Tibial nerve (tissue), 4 donors: ENCODE measurements around the gene APOC3. TPM values are rescaled to one million over a fixed set of nuclear protein-coding genes. Genes with fewer than 3 reads are reported as not detected.

ENCODE experiments used
- DNase-seq, 2 donors: peaks; one replicate each; pipeline ENCODE4 v3.0.0-alpha.2; 2019; ENCODE audit warnings: low spot score in 2 of 2
- H3K27ac ChIP-seq, 4 donors: fragments of 200-600 bp; sonication (generic) in 3 of 4; one replicate each; pipeline ENCODE4 v1.5.1; 2017 to 2019; ENCODE audit warnings: mild to moderate bottlenecking in 1 of 4
- H3K27me3 ChIP-seq, 2 donors: fragments of 200-600 bp; sonication (generic) in 1 of 2; one replicate each; pipeline versions ENCODE4 v1.5.1 to v1.6.0; 2017 to 2019
- H3K36me3 ChIP-seq, 3 donors: fragments of 200-600 bp; sonication (generic); one replicate each; pipeline ENCODE4 v1.5.1; 2018 to 2019
- H3K4me1 ChIP-seq, 4 donors: fragments of 200-600 bp; sonication (generic) in 3 of 4; one replicate each; pipeline ENCODE4 v1.5.1; 2017 to 2019
- H3K4me3 ChIP-seq, 4 donors: fragments of 200-600 bp; sonication (generic) in 3 of 4; one replicate each; pipeline ENCODE4 v1.5.1; 2017 to 2019; ENCODE audit warnings: mild to moderate bottlenecking in 1 of 4, moderate library complexity in 1 of 4
- H3K9me3 ChIP-seq, 4 donors: fragments of 200-600 bp; sonication (generic) in 3 of 4; one replicate each; pipeline ENCODE4 v1.5.1; 2017 to 2019
- EP300 ChIP-seq, 2 donors: sonication (generic); formaldehyde crosslinking; IDR thresholded peaks; one replicate each; pipeline ENCODE4 v1.6.1; 2017; ENCODE audit warnings: antibody characterized with exemption in 2 of 2, mild to moderate bottlenecking in 1 of 2
- POLR2A ChIP-seq, 2 donors: fragments of 450-650 bp; IDR thresholded peaks; one replicate each; pipeline ENCODE4 v1.6.1; 2017; ENCODE audit warnings: antibody characterized with exemption in 2 of 2, mild to moderate bottlenecking in 2 of 2, moderate library complexity in 2 of 2
- WGBS, 2 donors: methylation state at CpG; one replicate each; pipeline ENCODE4 v1.1.5; 2018; 5-methylcytosine and 5-hydroxymethylcytosine counted together
- total RNA-seq, 4 donors: library from RNA; depleted of rRNA; stranded (reverse); fragments of >200 nt; gene quantifications; one replicate each; pipeline ENCODE4 v1.1.0, GENCODE V29; 2016
- TF ChIP-seq, protein P1 (sequence below), 5 experiments: fragments of 200-600 bp in 3 of 5; fragments of 450-650 bp in 2 of 5; sonication (generic) in 3 of 5; IDR thresholded peaks; one replicate each; pipeline ENCODE4 v1.5.1; 2016 to 2019; ENCODE audit warnings: antibody characterized with exemption in 5 of 5, mild to moderate bottlenecking in 3 of 5, moderate library complexity in 2 of 5

APOC3 gene
- total RNA-seq, 4 donors from 2014 or later = not detected

DNA sequence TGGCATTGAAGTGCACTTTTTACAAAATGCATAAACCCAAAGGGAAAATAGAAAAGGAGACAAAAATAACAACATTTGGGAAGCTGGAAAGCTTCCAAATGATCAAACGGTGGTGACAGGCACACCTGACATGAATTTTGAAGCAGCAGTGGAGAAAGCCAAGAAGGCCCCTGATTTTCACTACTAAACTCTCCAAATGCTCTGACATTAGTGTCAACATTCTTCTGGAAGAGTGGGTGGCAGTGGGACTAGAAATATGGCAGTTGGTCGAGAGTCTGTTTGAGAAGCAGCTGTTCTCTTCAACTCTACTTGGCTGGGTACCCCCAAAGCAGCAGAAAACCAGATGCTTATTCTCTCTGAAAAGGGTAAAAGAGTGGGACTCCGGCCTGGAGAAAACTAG, 25.7 kb upstream of the APOC3 start:
- WGBS, 2 donors = 52 to 61% methylated on average over 3 of the region's 3 CpGs
- Histone ChIP-seq H3K27me3 (no peaks in the 10 kb centered on the region), H3K36me3 (no peaks in the 10 kb centered on the region), H3K4me1 (no peaks in the 10 kb centered on the region), H3K4me3 (no peak overlapping the region), H3K27ac (no peak overlapping the region), H3K9me3 (no peaks in the 10 kb centered on the region)
- DNase-seq = no peak
- TF ChIP-seq, protein P1, sequence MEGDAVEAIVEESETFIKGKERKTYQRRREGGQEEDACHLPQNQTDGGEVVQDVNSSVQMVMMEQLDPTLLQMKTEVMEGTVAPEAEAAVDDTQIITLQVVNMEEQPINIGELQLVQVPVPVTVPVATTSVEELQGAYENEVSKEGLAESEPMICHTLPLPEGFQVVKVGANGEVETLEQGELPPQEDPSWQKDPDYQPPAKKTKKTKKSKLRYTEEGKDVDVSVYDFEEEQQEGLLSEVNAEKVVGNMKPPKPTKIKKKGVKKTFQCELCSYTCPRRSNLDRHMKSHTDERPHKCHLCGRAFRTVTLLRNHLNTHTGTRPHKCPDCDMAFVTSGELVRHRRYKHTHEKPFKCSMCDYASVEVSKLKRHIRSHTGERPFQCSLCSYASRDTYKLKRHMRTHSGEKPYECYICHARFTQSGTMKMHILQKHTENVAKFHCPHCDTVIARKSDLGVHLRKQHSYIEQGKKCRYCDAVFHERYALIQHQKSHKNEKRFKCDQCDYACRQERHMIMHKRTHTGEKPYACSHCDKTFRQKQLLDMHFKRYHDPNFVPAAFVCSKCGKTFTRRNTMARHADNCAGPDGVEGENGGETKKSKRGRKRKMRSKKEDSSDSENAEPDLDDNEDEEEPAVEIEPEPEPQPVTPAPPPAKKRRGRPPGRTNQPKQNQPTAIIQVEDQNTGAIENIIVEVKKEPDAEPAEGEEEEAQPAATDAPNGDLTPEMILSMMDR (IDR thresholded peaks at IDR 0.05) = no peak
- TF ChIP-seq POLR2A (IDR thresholded peaks at IDR 0.05) (no peak), EP300 (IDR thresholded peaks at IDR 0.05) (no peak)

DNA sequence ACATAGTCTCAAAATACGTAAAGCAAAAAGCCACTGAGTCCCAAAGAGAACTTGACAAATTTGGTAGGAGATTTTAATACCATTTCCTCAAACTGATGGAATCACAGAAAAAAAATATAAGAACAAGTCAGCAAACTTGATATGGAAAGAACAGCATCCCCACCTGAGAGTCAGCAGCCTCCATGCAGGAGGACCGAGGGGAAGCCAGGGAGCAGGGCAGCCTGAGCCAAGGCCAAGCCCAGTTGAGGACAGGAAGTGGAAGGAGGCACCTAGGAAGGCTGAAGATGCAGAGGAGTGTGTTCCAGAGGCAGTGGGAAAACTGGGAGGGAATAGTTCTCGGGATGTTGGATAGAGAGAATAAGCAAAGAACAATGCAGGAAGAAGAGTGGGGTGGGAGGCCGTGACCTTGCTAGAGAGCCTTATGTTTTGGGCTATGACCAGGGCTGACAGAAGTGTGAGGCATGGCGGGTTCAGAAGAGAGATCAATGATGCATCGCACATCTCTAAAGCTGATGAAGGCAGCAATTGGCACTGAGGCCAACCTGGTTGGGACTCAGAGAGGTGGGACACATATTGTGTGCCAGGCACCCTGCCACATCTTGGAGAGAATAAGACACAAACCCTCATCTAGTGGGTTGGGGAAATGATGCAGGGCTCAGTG, 22.0 kb upstream of the APOC3 start:
- TF ChIP-seq POLR2A (IDR thresholded peaks at IDR 0.05) (no peak), EP300 (IDR thresholded peaks at IDR 0.05) (no peak)
- TF ChIP-seq, protein P1 (IDR thresholded peaks at IDR 0.05) = no peak
- 85 to 91% methylated on average over 6 of the region's 6 CpGs for WGBS, 2 donors
- DNase-seq = no peak

DNA sequence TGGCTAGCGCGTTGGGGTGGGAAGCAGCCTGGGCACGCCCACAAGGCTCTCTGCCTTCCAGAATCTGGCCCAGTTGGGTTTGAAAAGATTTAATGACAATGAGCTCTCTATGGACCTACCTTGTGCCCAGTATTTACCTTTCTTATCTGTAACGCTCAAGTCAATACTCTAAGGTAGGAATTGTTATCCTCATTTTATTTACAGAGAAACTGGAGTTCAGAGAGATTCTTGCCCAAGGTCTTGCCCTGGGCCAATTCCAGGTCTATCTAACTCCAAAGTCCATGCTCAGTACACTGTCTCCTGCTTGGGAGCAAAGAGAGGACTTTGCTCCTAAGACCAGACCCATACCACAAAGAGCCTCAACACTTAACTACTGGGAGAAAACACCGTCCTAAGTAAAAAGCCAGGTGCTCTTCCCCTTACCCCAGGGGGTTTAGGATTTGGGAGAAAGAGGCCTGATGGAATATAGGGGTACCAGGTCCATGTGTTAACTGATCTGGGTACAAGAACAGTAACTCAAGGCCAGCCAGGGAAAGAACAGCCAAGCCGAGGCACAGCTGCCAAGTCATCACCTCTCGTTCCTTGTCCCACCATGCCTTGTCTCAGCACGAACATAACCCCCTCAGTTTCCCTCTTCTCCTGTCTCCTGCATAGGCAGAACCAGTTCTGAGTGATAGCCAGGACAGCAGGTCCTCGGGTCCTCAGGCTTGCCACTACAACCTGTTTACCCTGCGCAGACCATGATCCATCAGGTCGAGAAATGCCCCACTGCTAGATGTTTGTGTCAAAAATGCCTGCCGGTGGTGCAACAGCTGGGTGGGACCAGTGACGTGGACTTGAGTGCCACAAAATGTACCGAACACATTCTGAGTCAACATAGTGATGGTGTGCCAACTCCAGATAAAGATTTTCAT, 21.2 kb upstream of the APOC3 start:
- no peak overlapping the region for H3K27ac ChIP-seq
- no peaks in the 10 kb centered on the region for H3K4me1 ChIP-seq
- no peak for DNase-seq
- TF ChIP-seq POLR2A (IDR thresholded peaks at IDR 0.05) (no peak), EP300 (IDR thresholded peaks at IDR 0.05) (no peak)
- TF ChIP-seq, protein P1 (IDR thresholded peaks at IDR 0.05) = no peak
- no peaks in the 10 kb centered on the region for H3K9me3 ChIP-seq
- H3K27me3 ChIP-seq = no peaks in the 10 kb centered on the region
- no peaks in the 10 kb centered on the region for H3K36me3 ChIP-seq
- no peak overlapping the region for H3K4me3 ChIP-seq
- 79 to 82% methylated on average over 14 of the region's 14 CpGs for WGBS, 2 donors

More for the DNA sequence above, 22.0 kb upstream of the APOC3 start:
- Histone ChIP-seq H3K27ac (no peak overlapping the region), H3K4me3 (no peak overlapping the region), H3K36me3 (no peaks in the 10 kb centered on the region), H3K9me3 (no peaks in the 10 kb centered on the region), H3K4me1 (no peaks in the 10 kb centered on the region), H3K27me3 (no peaks in the 10 kb centered on the region)

DNA sequence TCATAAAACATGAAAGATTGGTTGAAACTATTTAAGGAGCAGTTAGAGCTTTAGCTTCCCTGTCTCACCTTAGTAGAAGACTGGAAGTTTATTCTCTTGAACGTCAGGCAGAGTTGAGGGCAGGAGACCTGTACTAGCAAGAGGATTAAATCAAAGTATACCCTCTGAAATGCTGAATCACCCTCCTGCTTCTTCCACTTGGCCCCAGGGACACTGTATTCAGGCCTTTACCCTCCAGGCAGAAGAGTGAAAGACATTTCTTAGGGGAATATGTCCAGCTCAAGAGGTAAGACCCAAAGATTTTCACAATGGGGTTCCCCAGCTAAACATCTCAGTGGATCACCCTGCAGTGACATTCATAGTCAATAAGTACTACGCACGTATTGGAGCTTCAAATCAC, 18.5 kb upstream of the APOC3 start:
- 77 to 78% methylated on average over 3 of the region's 3 CpGs for WGBS, 2 donors
- DNase-seq = no peak
- Histone ChIP-seq H3K27me3 (no peaks in the 10 kb centered on the region), H3K36me3 (no peaks in the 10 kb centered on the region), H3K4me1 (no peaks in the 10 kb centered on the region), H3K9me3 (no peaks in the 10 kb centered on the region), H3K27ac (no peak overlapping the region), H3K4me3 (no peak overlapping the region)
- TF ChIP-seq, protein P1 (IDR thresholded peaks at IDR 0.05) = no peak
- TF ChIP-seq EP300 (IDR thresholded peaks at IDR 0.05) = no peak
- TF ChIP-seq POLR2A (IDR thresholded peaks at IDR 0.05) = no peak

DNA sequence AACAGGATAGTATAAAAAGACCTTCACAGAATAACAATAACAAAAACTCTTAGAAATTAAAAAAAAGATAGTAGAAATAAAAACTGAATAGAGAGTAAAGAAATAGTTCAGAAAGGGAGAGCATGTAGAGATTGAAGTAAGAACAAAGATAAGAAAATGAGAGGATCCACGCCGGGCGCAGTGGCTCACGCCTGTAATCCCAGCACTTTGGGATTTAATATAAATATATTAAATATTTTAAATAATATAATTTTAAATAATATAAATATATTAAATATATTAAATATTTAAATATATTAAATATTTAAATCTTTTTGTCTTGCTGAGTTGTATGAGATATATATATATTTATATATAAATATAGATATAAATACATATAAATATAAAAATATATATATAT, 17.6 kb upstream of the APOC3 start:
- 97 to 98% methylated on average over 4 of the region's 4 CpGs for WGBS, 2 donors
- Histone ChIP-seq H3K27ac (no peak overlapping the region), H3K27me3 (no peaks in the 10 kb centered on the region), H3K9me3 (no peaks in the 10 kb centered on the region), H3K36me3 (no peaks in the 10 kb centered on the region), H3K4me3 (no peak overlapping the region), H3K4me1 (no peaks in the 10 kb centered on the region)
- TF ChIP-seq, protein P1 (IDR thresholded peaks at IDR 0.05) = no peak
- TF ChIP-seq POLR2A (IDR thresholded peaks at IDR 0.05) = no peak
- TF ChIP-seq EP300 (IDR thresholded peaks at IDR 0.05) = no peak
- DNase-seq = no peak
